OCI-LY7 (cell line): Measurements from ENCODE around the gene TXNDC8. TPM values are rescaled to one million over a fixed set of nuclear protein-coding genes. Genes with fewer than 3 reads are reported as not detected.
A peak's percentile ranks its signal among the peaks of the same experiment; 100 is the strongest.

Source experiments
- BruUV-seq: library from RNA; stranded (reverse); fragments of 400-500 nt; replicated peaks from 2 replicates; lab custom pipeline; 2021; lab: Mats Ljungman, UMichigan
- CTCF ChIA-PET: fragments of 300-600 bp; sonication (Branson Sonifier 250); formaldehyde crosslinking; loops from one replicate; lab custom pipeline; 2022; ENCODE audit warnings: antibody characterized with exemption; ENCODE audit not compliant: unreplicated experiment; lab: Charles Lee
- POLR2A ChIA-PET: fragments of 300-600 bp; sonication (Branson Sonifier 250); formaldehyde crosslinking; loops from one replicate; lab custom pipeline; 2022; ENCODE audit warnings: antibody characterized with exemption; lab: Charles Lee
- DNase-seq: peaks from one replicate; pipeline ENCODE4 v3.0.0-alpha.2; 2015; ENCODE audit warnings: low spot score
- H2AFZ ChIP-seq: fragments of 200-600 bp; sonication (generic), shearing (Covaris generic); 2 replicates; pipeline ENCODE4 v1.6.1; 2014; ENCODE audit warnings: mild to moderate bottlenecking, antibody characterized with exemption, low read length, moderate library complexity
- H3K27ac ChIP-seq: fragments of 200-600 bp; sonication (generic); 2 replicates; pipeline ENCODE4 v1.5.1; 2014; ENCODE audit warnings: mixed run types, low read depth, mild to moderate bottlenecking, moderate library complexity, low read length, inconsistent platforms; ENCODE audit not compliant: poor library complexity, severe bottlenecking
- H3K36me3 ChIP-seq: fragments of 200-600 bp; sonication (generic); 2 replicates; pipeline ENCODE4 v1.6.1; 2014; ENCODE audit warnings: mild to moderate bottlenecking, antibody characterized with exemption, low read length, moderate library complexity, mixed read lengths; ENCODE audit not compliant: insufficient read depth
- H3K4me1 ChIP-seq: fragments of 200-600 bp; sonication (generic); 2 replicates; pipeline ENCODE4 v1.5.1; 2014; ENCODE audit warnings: mild to moderate bottlenecking, low read length; ENCODE audit not compliant: insufficient read depth, poor library complexity, severe bottlenecking
- H3K4me2 ChIP-seq: fragments of 200-600 bp; sonication (generic); 2 replicates; pipeline ENCODE4 v1.6.1; 2014; ENCODE audit warnings: mild to moderate bottlenecking, low read length
- H3K4me3 ChIP-seq: fragments of 200-600 bp; sonication (generic); 2 replicates; pipeline ENCODE4 v1.5.1; 2014; ENCODE audit warnings: mild to moderate bottlenecking, low read depth, low read length; ENCODE audit not compliant: poor library complexity, severe bottlenecking
- H3K79me2 ChIP-seq: fragments of 200-600 bp; sonication (generic); 2 replicates; pipeline ENCODE4 v1.6.1; 2016; ENCODE audit warnings: low read depth, mild to moderate bottlenecking, low read length, moderate library complexity, mixed read lengths; ENCODE audit not compliant: insufficient read depth
- H3K9me2 ChIP-seq: fragments of 200-600 bp; sonication (generic); 2 replicates; pipeline ENCODE4 v1.6.1; 2016; ENCODE audit warnings: mild to moderate bottlenecking, low read length, mixed read lengths; ENCODE audit not compliant: insufficient read depth
- H3K9me3 ChIP-seq: fragments of 200-600 bp; sonication (generic); 2 replicates; pipeline ENCODE4 v1.6.1; 2014; ENCODE audit warnings: mild to moderate bottlenecking, mixed run types, low read length, mixed read lengths
- H4K20me1 ChIP-seq: fragments of 200-600 bp; sonication (generic); 2 replicates; pipeline ENCODE4 v1.6.1; 2014; ENCODE audit warnings: mild to moderate bottlenecking, antibody characterized with exemption, low read length, moderate library complexity, mixed read lengths; ENCODE audit not compliant: insufficient read depth
- CTCF ChIP-seq: fragments of 200-600 bp; sonication (generic); conservative IDR thresholded peaks from 2 replicates; pipeline ENCODE4 v1.5.1; 2014; ENCODE audit warnings: mild to moderate bottlenecking, antibody characterized with exemption, low read length, moderate library complexity, mixed read lengths
- EZH2phosphoT487 ChIP-seq: fragments of 200-600 bp; sonication (generic); IDR thresholded peaks from 2 replicates; pipeline ENCODE4 v1.6.1; 2018; ENCODE audit warnings: low read depth, borderline replicate concordance, mild to moderate bottlenecking, mixed run types, antibody characterized with exemption, low read length, moderate library complexity, mixed read lengths
- intact Hi-C: fragments of 100-400 bp; cut with micrococcal nuclease; formaldehyde crosslinking; loops from one replicate; pipeline ENCODE4 v1.10.0; 2022; ENCODE audit not compliant: unreplicated experiment
- total RNA-seq, 2 experiments: library from RNA; depleted of rRNA in 1 of 2; stranded (reverse); fragments of >200 nt in 1 of 2; shearing (Covaris generic) in 1 of 2; gene quantifications; 2 replicates each; pipeline ENCODE4 v1.2.3, GENCODE V29; 2014 to 2022

TXNDC8 gene
- total RNA-seq, 2 experiments from 2014 or later: not detected

- Histone ChIP-seq H3K9me3 (peaks cover 8% of the 10 kb centered on the region; the same call in 1 of the 2 replicates), H3K36me3 (no peaks in the 10 kb centered on the region), H3K9me2 (no peaks in the 10 kb centered on the region), H2AFZ (no peak overlapping the region), H3K4me2 (no peak overlapping the region), H3K4me3 (no peak overlapping the region), H3K79me2 (no peaks in the 10 kb centered on the region), H3K4me1 (peaks cover 9% of the 10 kb centered on the region), H4K20me1 (no peaks in the 10 kb centered on the region), H3K27ac (no peak overlapping the region)
- CTCF ChIA-PET: no interaction called here
- intact Hi-C loops: loop anchor here (5.0 kb wide), 1 partner anchor 52 kb away; the partner anchor contains the start of gene TXN
- TF ChIP-seq CTCF (no peak), EZH2phosphoT487 (no peak)
- no peak for DNase-seq
- BruUV-seq: no TSS peak
- POLR2A ChIA-PET: interaction anchor here (0.6 to 1.8 kb wide), 2 partner anchors 11 to 13 kb away, joined by 3 to 6 read pairs; no protein-coding TSS in a partner anchor
Observed at GRCh38 chr9:110309681-110310080, 28.0 kb downstream of the TXNDC8 start.

GRCh38 chr9:110308633-110309038, 29.0 kb downstream of the TXNDC8 start:
- TF ChIP-seq CTCF (no peak), EZH2phosphoT487 (no peak)
- no TSS peak for BruUV-seq
- H3K4me2 ChIP-seq: peak overlapping the region; percentile 38
- intact Hi-C loops: loop anchor here (5.0 kb wide), 1 partner anchor 51 kb away; the partner anchor contains the start of gene TXN
- H3K9me2 ChIP-seq: no peaks in the 10 kb centered on the region
- peaks cover 8% of the 10 kb centered on the region; the same call in 1 of the 2 replicates for H3K9me3 ChIP-seq
- peak overlapping the region; percentile 37 for H3K27ac ChIP-seq
- ChIA-PET CTCF (no interaction called here), POLR2A (interaction anchor here (1.1 to 3.5 kb wide), 3 partner anchors 9 to 16 kb away, joined by 3 to 15 read pairs (median 4); no protein-coding TSS in a partner anchor)
- peaks cover 9% of the 10 kb centered on the region for H3K4me1 ChIP-seq
- no peaks in the 10 kb centered on the region for H3K79me2 ChIP-seq
- peak; percentile 17 for DNase-seq
- peak overlapping the region; percentile 22 for H3K4me3 ChIP-seq
- no peaks in the 10 kb centered on the region for H4K20me1 ChIP-seq
- no peaks in the 10 kb centered on the region for H3K36me3 ChIP-seq
- H2AFZ ChIP-seq: peak overlapping the region; percentile 90

GRCh38 chr9:110307191-110307590, 30.5 kb downstream of the TXNDC8 start:
- ChIA-PET POLR2A (interaction anchor here (0.5 to 3.5 kb wide), 4 partner anchors 10 to 913 kb away, joined by 3 to 15 read pairs (median 4); no protein-coding TSS in a partner anchor), CTCF (no interaction called here)
- no peak overlapping the region for H3K27ac ChIP-seq
- no peak for DNase-seq
- peaks cover 5% of the 10 kb centered on the region; the same call in 1 of the 2 replicates for H3K9me3 ChIP-seq
- no peak overlapping the region for H3K4me2 ChIP-seq
- no peaks in the 10 kb centered on the region for H3K79me2 ChIP-seq
- intact Hi-C loops: loop anchor here (5.0 kb wide), 1 partner anchor 50 kb away; the partner anchor contains the start of gene TXN
- no peaks in the 10 kb centered on the region for H3K9me2 ChIP-seq
- H3K36me3 ChIP-seq: no peaks in the 10 kb centered on the region
- H2AFZ ChIP-seq: no peak overlapping the region
- no peak overlapping the region for H3K4me3 ChIP-seq
- no peaks in the 10 kb centered on the region for H4K20me1 ChIP-seq
- BruUV-seq: no TSS peak
- H3K4me1 ChIP-seq: peaks cover 9% of the 10 kb centered on the region
- TF ChIP-seq CTCF (no peak), EZH2phosphoT487 (no peak)
